Loucy (cell line): Measurements from ENCODE around the gene ALAD.

Experiments used
- H2AFZ ChIP-seq: fragments of 200-600 bp; sonication (generic); 2 replicates; pipeline ENCODE4 v1.6.0; 2016; ENCODE audit warnings: antibody characterized with exemption, mild to moderate bottlenecking, low read length, moderate library complexity
- H3F3A ChIP-seq: fragments of 200-600 bp; 2 replicates; pipeline ENCODE4 v1.6.0; 2016; ENCODE audit warnings: antibody characterized with exemption, low read depth, mild to moderate bottlenecking
- H3K27me3 ChIP-seq: fragments of 200-600 bp; sonication (generic); 2 replicates; pipeline ENCODE4 v1.6.1; 2014; ENCODE audit warnings: low read length, mild to moderate bottlenecking; ENCODE audit not compliant: insufficient read depth, poor library complexity, severe bottlenecking
- H3K36me3 ChIP-seq: fragments of 200-600 bp; sonication (generic); 2 replicates; pipeline ENCODE4 v1.6.1; 2016; ENCODE audit warnings: low read length; ENCODE audit not compliant: insufficient read depth
- H3K4me1 ChIP-seq: fragments of 200-600 bp; sonication (generic); 2 replicates; pipeline ENCODE4 v1.5.1; 2014; ENCODE audit warnings: low read length, mild to moderate bottlenecking; ENCODE audit not compliant: insufficient read depth, poor library complexity, severe bottlenecking
- H3K4me2 ChIP-seq: fragments of 200-600 bp; sonication (generic); 2 replicates; pipeline ENCODE4 v1.6.0; 2014; ENCODE audit warnings: antibody characterized with exemption, low read length, low read depth, mild to moderate bottlenecking; ENCODE audit not compliant: poor library complexity, severe bottlenecking
- H3K4me3 ChIP-seq: fragments of 200-600 bp; sonication (generic); 2 replicates; pipeline ENCODE4 v1.5.1; 2014; ENCODE audit warnings: low read length, mild to moderate bottlenecking, mixed read lengths; ENCODE audit not compliant: poor library complexity, severe bottlenecking
- H3K79me2 ChIP-seq: fragments of 200-600 bp; sonication (generic); 2 replicates; pipeline ENCODE4 v1.6.1; 2014; ENCODE audit warnings: low read length; ENCODE audit not compliant: insufficient read depth
- H3K9ac ChIP-seq: fragments of 200-600 bp; sonication (generic); 2 replicates; pipeline ENCODE4 v1.6.0; 2014; ENCODE audit warnings: mild to moderate bottlenecking, low read depth, low read length, moderate library complexity; ENCODE audit not compliant: poor library complexity, severe bottlenecking
- H3K9me2 ChIP-seq: fragments of 200-600 bp; sonication (generic); replicated peaks from 2 replicates; pipeline ENCODE4 v1.6.1; 2016; ENCODE audit warnings: low read depth, low read length, mixed read lengths
- H3K9me3 ChIP-seq: fragments of 200-600 bp; sonication (generic); 2 replicates; pipeline ENCODE4 v1.6.1; 2014; ENCODE audit warnings: mild to moderate bottlenecking, antibody characterized with exemption, low read length, low read depth; ENCODE audit not compliant: insufficient read depth
- H4K20me1 ChIP-seq: fragments of 200-600 bp; sonication (generic); 2 replicates; pipeline ENCODE4 v1.6.0; 2014; ENCODE audit warnings: antibody characterized with exemption, low read length, mild to moderate bottlenecking; ENCODE audit not compliant: insufficient read depth, poor library complexity, severe bottlenecking
- EZH2phosphoT487 ChIP-seq: fragments of 200-600 bp; IDR thresholded peaks from 2 replicates; pipeline ENCODE4 v1.6.1; 2018; ENCODE audit warnings: antibody characterized with exemption, mild to moderate bottlenecking, moderate library complexity, borderline replicate concordance
- TF ChIP-seq, protein P1 (sequence below): fragments of 200-600 bp; sonication (generic); conservative IDR thresholded peaks from 2 replicates; pipeline ENCODE4 v1.5.1; 2014; ENCODE audit warnings: mild to moderate bottlenecking, antibody characterized with exemption, low read length

The ALAD gene

DNA sequence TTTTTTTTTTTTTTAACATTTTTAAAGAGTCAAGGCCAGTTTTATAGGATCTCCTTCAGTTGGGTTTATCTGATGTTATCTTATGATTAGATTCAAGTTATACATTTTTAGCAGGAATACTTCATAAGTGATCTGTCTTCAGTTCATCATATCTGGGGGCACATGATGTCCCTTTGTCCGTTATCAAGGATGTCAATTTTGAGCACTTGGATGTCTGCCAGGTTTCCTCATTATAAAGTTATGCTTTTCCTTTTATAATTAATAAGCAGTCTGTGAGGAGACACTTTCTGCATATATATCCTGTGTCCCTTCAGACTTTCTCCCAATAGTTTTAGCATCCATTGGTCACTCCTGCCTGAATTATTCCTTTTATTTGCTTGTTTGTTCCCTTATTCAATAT, 36.1 kb downstream of the ALAD start:
- Histone ChIP-seq H3K9me2 (no peaks in the 10 kb centered on the region), H3K27me3 (no peaks in the 10 kb centered on the region), H3K9ac (no peak overlapping the region), H3K36me3 (no peaks in the 10 kb centered on the region), H4K20me1 (no peaks in the 10 kb centered on the region), H3F3A (no peaks in the 10 kb centered on the region), H3K4me2 (no peak overlapping the region), H3K79me2 (no peaks in the 10 kb centered on the region), H2AFZ (no peak overlapping the region; the same call in 1 of the 2 replicates), H3K4me3 (no peak overlapping the region), H3K9me3 (no peaks in the 10 kb centered on the region), H3K4me1 (no peaks in the 10 kb centered on the region)
- no peak for TF ChIP-seq EZH2phosphoT487
- TF ChIP-seq, protein P1, sequence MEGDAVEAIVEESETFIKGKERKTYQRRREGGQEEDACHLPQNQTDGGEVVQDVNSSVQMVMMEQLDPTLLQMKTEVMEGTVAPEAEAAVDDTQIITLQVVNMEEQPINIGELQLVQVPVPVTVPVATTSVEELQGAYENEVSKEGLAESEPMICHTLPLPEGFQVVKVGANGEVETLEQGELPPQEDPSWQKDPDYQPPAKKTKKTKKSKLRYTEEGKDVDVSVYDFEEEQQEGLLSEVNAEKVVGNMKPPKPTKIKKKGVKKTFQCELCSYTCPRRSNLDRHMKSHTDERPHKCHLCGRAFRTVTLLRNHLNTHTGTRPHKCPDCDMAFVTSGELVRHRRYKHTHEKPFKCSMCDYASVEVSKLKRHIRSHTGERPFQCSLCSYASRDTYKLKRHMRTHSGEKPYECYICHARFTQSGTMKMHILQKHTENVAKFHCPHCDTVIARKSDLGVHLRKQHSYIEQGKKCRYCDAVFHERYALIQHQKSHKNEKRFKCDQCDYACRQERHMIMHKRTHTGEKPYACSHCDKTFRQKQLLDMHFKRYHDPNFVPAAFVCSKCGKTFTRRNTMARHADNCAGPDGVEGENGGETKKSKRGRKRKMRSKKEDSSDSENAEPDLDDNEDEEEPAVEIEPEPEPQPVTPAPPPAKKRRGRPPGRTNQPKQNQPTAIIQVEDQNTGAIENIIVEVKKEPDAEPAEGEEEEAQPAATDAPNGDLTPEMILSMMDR, result no peak

DNA sequence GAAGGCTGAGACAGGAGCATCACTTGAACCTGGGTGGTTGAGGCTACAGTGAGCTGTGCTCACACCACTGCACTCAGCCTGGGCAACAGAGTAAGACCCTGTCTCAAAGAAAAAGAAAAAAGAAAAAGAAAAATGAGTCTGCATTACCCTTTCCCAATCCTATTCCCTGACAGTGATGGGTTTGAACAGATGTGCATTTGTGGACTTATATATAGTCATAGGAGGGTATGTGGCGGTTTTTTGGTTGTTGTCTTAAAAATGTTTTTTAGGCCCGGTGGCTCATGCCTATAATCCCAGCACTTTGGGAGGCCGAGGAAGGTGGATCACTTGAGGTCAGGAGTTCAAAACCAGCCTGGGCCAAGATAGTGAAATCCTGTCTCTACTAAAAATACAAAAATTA, 37.7 kb downstream of the ALAD start:
- no peak overlapping the region for H3K9ac ChIP-seq
- no peaks in the 10 kb centered on the region for H3K4me1 ChIP-seq
- H3K4me2 ChIP-seq, result no peak overlapping the region
- no peaks in the 10 kb centered on the region for H3K79me2 ChIP-seq
- H3K4me3 ChIP-seq, result no peak overlapping the region
- H3F3A ChIP-seq, result no peaks in the 10 kb centered on the region
- no peaks in the 10 kb centered on the region for H4K20me1 ChIP-seq
- H2AFZ ChIP-seq, result no peak overlapping the region
- no peaks in the 10 kb centered on the region for H3K9me2 ChIP-seq
- H3K36me3 ChIP-seq, result no peaks in the 10 kb centered on the region
- H3K9me3 ChIP-seq, result no peaks in the 10 kb centered on the region
- no peaks in the 10 kb centered on the region for H3K27me3 ChIP-seq
- TF ChIP-seq EZH2phosphoT487, result no peak

DNA sequence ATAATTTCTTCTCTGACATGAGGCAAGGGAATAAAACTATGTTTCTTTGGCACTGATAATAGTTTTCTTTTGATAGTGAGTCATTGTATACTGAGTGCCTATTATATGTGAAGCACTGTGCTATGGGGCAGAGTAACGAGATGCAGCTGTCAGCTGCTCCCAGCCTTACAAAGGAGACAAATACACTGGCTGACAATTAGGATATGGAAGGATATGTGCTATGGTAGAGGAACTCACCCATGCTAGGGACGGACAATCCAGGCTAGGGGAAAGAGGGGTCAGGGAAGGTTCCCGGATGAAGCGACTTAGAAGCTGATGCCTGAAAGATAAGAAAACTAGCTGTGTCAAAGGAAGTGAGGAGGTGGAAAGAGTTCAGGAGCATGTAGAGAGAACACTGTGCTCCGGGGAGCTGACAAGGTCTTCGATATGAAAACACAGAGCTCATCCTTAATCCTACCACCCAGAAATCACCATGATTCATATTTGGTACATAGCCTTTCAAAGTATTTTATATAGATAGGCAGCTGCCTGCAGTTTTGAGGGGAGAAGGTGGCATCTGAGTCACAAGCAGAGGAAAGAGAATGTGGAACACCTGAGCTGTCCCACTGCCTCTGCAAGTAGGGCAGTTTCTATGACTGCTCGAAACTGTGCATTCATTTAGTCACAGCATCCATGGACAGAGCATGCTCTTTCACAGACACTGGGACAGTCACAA, 39.6 kb downstream of the ALAD start:
- H3K27me3 ChIP-seq, result no peaks in the 10 kb centered on the region
- H3K4me1 ChIP-seq, result no peaks in the 10 kb centered on the region
- no peaks in the 10 kb centered on the region for H4K20me1 ChIP-seq
- H3K9me2 ChIP-seq, result no peaks in the 10 kb centered on the region
- H3K9ac ChIP-seq, result no peak overlapping the region
- H3K4me3 ChIP-seq, result no peak overlapping the region
- no peaks in the 10 kb centered on the region for H3K36me3 ChIP-seq
- H3K4me2 ChIP-seq, result no peak overlapping the region
- no peak overlapping the region for H2AFZ ChIP-seq
- no peaks in the 10 kb centered on the region for H3K79me2 ChIP-seq
- H3K9me3 ChIP-seq, result no peaks in the 10 kb centered on the region
- TF ChIP-seq, protein P1, result no peak
- no peak for TF ChIP-seq EZH2phosphoT487
- no peaks in the 10 kb centered on the region for H3F3A ChIP-seq
